SK-N-SH treated with all-trans-retinoic acid at 6 μM for 48 hours (cell line): ENCODE measurements around the gene RPS6KA1.

Experiments
- ATAC-seq: fragments of 200-7000 bp; cut with Tn5 transposase; 3 replicates; pipeline ENCODE4 v1.9.1; 2020; ENCODE audit warnings: mild to moderate bottlenecking, moderate library complexity
- ARNTL ChIP-seq: fragments of 450-650 bp; formaldehyde crosslinking; IDR thresholded peaks from 2 replicates; pipeline ENCODE4 v1.5.0; 2020; ENCODE audit warnings: low read depth, mild to moderate bottlenecking, moderate library complexity, borderline replicate concordance
- CREB5 ChIP-seq: fragments of 250-450 bp; sonication (Bioruptor Pico); IDR thresholded peaks from 2 replicates; pipeline ENCODE4 v1.5.1; 2020; ENCODE audit warnings: low read depth, mild to moderate bottlenecking, moderate library complexity
- CSDC2 ChIP-seq: fragments of 250-450 bp; sonication (Bioruptor Pico); IDR thresholded peaks from 2 replicates; pipeline ENCODE4 v1.5.0; 2020; ENCODE audit warnings: mild to moderate bottlenecking, moderate library complexity
- ESRRG ChIP-seq: fragments of 250-450 bp; sonication (Bioruptor Pico); IDR thresholded peaks from 2 replicates; pipeline ENCODE4 v1.6.1; 2021; ENCODE audit warnings: mild to moderate bottlenecking
- GLIS3 ChIP-seq: fragments of 250-450 bp; sonication (Bioruptor Pico); IDR thresholded peaks from 2 replicates; pipeline ENCODE4 v1.5.0; 2020; ENCODE audit warnings: mild to moderate bottlenecking, moderate library complexity
- ISL1 ChIP-seq: fragments of 250-450 bp; sonication (Bioruptor Pico); IDR thresholded peaks from 2 replicates; pipeline ENCODE4 v2.1.2; 2022; ENCODE audit warnings: mild to moderate bottlenecking, moderate library complexity
- OSR1 ChIP-seq: fragments of 250-450 bp; sonication (Bioruptor Pico); IDR thresholded peaks from 2 replicates; pipeline ENCODE4 v1.8.0; 2022; ENCODE audit warnings: moderate library complexity, mild to moderate bottlenecking, inconsistent platforms
- PATZ1 ChIP-seq: fragments of 250-450 bp; sonication (Bioruptor Pico); IDR thresholded peaks from 2 replicates; pipeline ENCODE4 v1.8.0; 2020; ENCODE audit warnings: mild to moderate bottlenecking, moderate library complexity, borderline replicate concordance
- POU6F1 ChIP-seq: fragments of 250-450 bp; sonication (Bioruptor Pico); IDR thresholded peaks from 2 replicates; pipeline ENCODE4 v1.8.0; 2021; ENCODE audit warnings: low read depth, mild to moderate bottlenecking, moderate library complexity, borderline replicate concordance
- PPARA ChIP-seq: fragments of 250-450 bp; sonication (Bioruptor Pico); IDR thresholded peaks from 2 replicates; pipeline ENCODE4 v1.5.0; 2020; ENCODE audit warnings: mild to moderate bottlenecking, borderline replicate concordance
- RARB ChIP-seq: fragments of 250-450 bp; sonication (Bioruptor Pico); IDR thresholded peaks from 2 replicates; pipeline ENCODE4 v1.8.0; 2021; ENCODE audit warnings: mild to moderate bottlenecking, moderate library complexity
- SNAI2 ChIP-seq: fragments of 250-450 bp; sonication (Bioruptor Pico); IDR thresholded peaks from 2 replicates; pipeline ENCODE4 v1.5.0; 2020; ENCODE audit warnings: mild to moderate bottlenecking, moderate library complexity
- TCF4 ChIP-seq: fragments of 250-450 bp; sonication (Bioruptor Pico); IDR thresholded peaks from 2 replicates; pipeline ENCODE4 v1.8.0; 2021; ENCODE audit warnings: mild to moderate bottlenecking, moderate library complexity, borderline replicate concordance
- TOX ChIP-seq: fragments of 250-450 bp; sonication (Bioruptor Pico); IDR thresholded peaks from 2 replicates; pipeline ENCODE4 v1.8.0; 2021; ENCODE audit warnings: mild to moderate bottlenecking, moderate library complexity, borderline replicate concordance
- TSHZ2 ChIP-seq: fragments of 250-450 bp; sonication (Bioruptor Pico); IDR thresholded peaks from 2 replicates; pipeline ENCODE4 v1.5.0; 2020; ENCODE audit warnings: mild to moderate bottlenecking, moderate library complexity
- ZFP3 ChIP-seq: fragments of 250-450 bp; sonication (Bioruptor Pico); IDR thresholded peaks from 2 replicates; pipeline ENCODE4 v1.5.0; 2020; ENCODE audit warnings: mild to moderate bottlenecking, moderate library complexity
- ZNF565 ChIP-seq: fragments of 450-650 bp; formaldehyde crosslinking; conservative IDR thresholded peaks from 2 replicates; pipeline ENCODE4 v1.5.0; 2020; ENCODE audit warnings: low read depth, mild to moderate bottlenecking, moderate library complexity
- ZNF70 ChIP-seq: fragments of 450-650 bp; formaldehyde crosslinking; IDR thresholded peaks from 2 replicates; pipeline ENCODE4 v1.5.0; 2020; ENCODE audit warnings: mild to moderate bottlenecking, moderate library complexity
- ZNF8 ChIP-seq: fragments of 450-650 bp; formaldehyde crosslinking; IDR thresholded peaks from 2 replicates; pipeline ENCODE4 v1.5.0; 2020; ENCODE audit warnings: mild to moderate bottlenecking, moderate library complexity

RPS6KA1 gene

GRCh38 chr1:26538480-26539412, 9.2 kb downstream of the RPS6KA1 start (continued):
- TF ChIP-seq PATZ1 (CRISPR knock-in tag) (no peak), POU6F1 (CRISPR knock-in tag) (no peak), ZNF8 (CRISPR knock-in tag) (no peak), PPARA (CRISPR knock-in tag) (no peak), ARNTL (CRISPR knock-in tag) (no peak), SNAI2 (CRISPR knock-in tag) (no peak), CSDC2 (CRISPR knock-in tag) (no peak), RARB (CRISPR knock-in tag) (no peak)

- TF ChIP-seq CREB5 (no peak), RARB (CRISPR knock-in tag) (no peak), GLIS3 (CRISPR knock-in tag) (no peak), POU6F1 (CRISPR knock-in tag) (no peak), PPARA (CRISPR knock-in tag) (no peak), ZNF70 (no peak), TSHZ2 (CRISPR knock-in tag) (no peak), ZNF565 (CRISPR knock-in tag) (no peak), TCF4 (no peak), PATZ1 (CRISPR knock-in tag) (no peak), ZNF8 (CRISPR knock-in tag) (no peak), ARNTL (CRISPR knock-in tag) (no peak), TOX (CRISPR knock-in tag) (no peak), OSR1 (CRISPR knock-in tag) (no peak)
- ATAC-seq, result no peak
Observed at GRCh38 chr1:26539722-26540121, 10.2 kb downstream of the RPS6KA1 start.

- no peak for ATAC-seq
- TF ChIP-seq ISL1 (no peak), ESRRG (CRISPR knock-in tag) (no peak), RARB (CRISPR knock-in tag) (no peak), TSHZ2 (CRISPR knock-in tag) (no peak), CREB5 (no peak), TCF4 (no peak), ARNTL (CRISPR knock-in tag) (no peak), PPARA (CRISPR knock-in tag) (no peak), ZFP3 (CRISPR knock-in tag) (no peak)
Observed at GRCh38 chr1:26540351-26540750, 10.8 kb downstream of the RPS6KA1 start.
